HEK293 (cell line): ENCODE data around the gene PAPOLG.

Experiments
- CTCF ChIA-PET: fragments of 350-600 bp; formaldehyde crosslinking; extraction: SDS; loops from one replicate; lab custom pipeline; 2021; ENCODE audit warnings: antibody characterized with exemption; lab: Yijun Ruan, JAX
- POLR2A ChIA-PET: fragments of 300-600 bp; formaldehyde crosslinking; extraction: SDS; loops from one replicate; lab custom pipeline; 2020; ENCODE audit warnings: antibody characterized with exemption, inconsistent platforms; lab: Yijun Ruan, JAX
- H3K27ac ChIP-seq: fragments of 200-500 bp; sonication (Bioruptor generic); 2 replicates; pipeline ENCODE4 v1.5.1; 2014; ENCODE audit warnings: low read depth, low read length, control low read depth, inconsistent platforms; ENCODE audit errors: extremely low read depth
- H3K36me3 ChIP-seq, 2 experiments: fragments of 200-500 bp in 1 of 2; sonication (Bioruptor generic) in 1 of 2; 1 replicate in 1 of 2; 2 replicates in 1 of 2; pipeline ENCODE4 v1.5.1; 2014 to 2017; ENCODE audit warnings: inconsistent platforms in 2 of 2, low read length in 2 of 2; ENCODE audit not compliant: control insufficient read depth in 2 of 2, insufficient read depth in 1 of 2
- H3K4me1 ChIP-seq: fragments of 200-500 bp; sonication (Bioruptor generic); 2 replicates; pipeline ENCODE4 v1.5.1; 2014; ENCODE audit warnings: mild to moderate bottlenecking, low read length, inconsistent platforms; ENCODE audit not compliant: control insufficient read depth, insufficient read depth
- H3K4me3 ChIP-seq: 2 replicates; pipeline ENCODE4 v1.5.1; 2011; ENCODE audit warnings: low read depth, mild to moderate bottlenecking, control low read depth, low read length, moderate library complexity
- H3K9me3 ChIP-seq: fragments of 200-500 bp; sonication (Bioruptor generic); 2 replicates; pipeline ENCODE4 v1.5.1; 2014; ENCODE audit warnings: low read depth, low read length, inconsistent platforms; ENCODE audit not compliant: control insufficient read depth, insufficient read depth
- KLF1 ChIP-seq: fragments of 450-650 bp; formaldehyde crosslinking; IDR thresholded peaks from 2 replicates; pipeline ENCODE4 v1.5.1; 2016; ENCODE audit warnings: missing biosample characterization, missing genetic modification characterization
- PATZ1 ChIP-seq: fragments of 450-650 bp; formaldehyde crosslinking; IDR thresholded peaks from 2 replicates; pipeline ENCODE4 v1.5.1; 2016; ENCODE audit warnings: missing biosample characterization, missing genetic modification characterization
- TCF7L2 ChIP-seq: IDR thresholded peaks from 2 replicates; pipeline ENCODE4 v1.6.1; 2011; ENCODE audit warnings: low read depth, mild to moderate bottlenecking, inconsistent platforms, low read length, moderate library complexity, borderline replicate concordance
- TRIM28 ChIP-seq: IDR thresholded peaks from 2 replicates; pipeline ENCODE4 v1.6.1; 2011; ENCODE audit warnings: low read length, control low read depth, borderline replicate concordance
- ZBTB20 ChIP-seq: fragments of 450-650 bp; formaldehyde crosslinking; IDR thresholded peaks from 2 replicates; pipeline ENCODE4 v1.5.1; 2016; ENCODE audit warnings: missing biosample characterization, missing genetic modification characterization
- ZBTB8A ChIP-seq: fragments of 450-650 bp; formaldehyde crosslinking; IDR thresholded peaks from 2 replicates; pipeline ENCODE4 v1.5.1; 2016; ENCODE audit warnings: missing biosample characterization, missing genetic modification characterization
- ZEB2 ChIP-seq: fragments of 450-650 bp; formaldehyde crosslinking; IDR thresholded peaks from 2 replicates; pipeline ENCODE4 v1.5.1; 2016; ENCODE audit warnings: missing biosample characterization, missing genetic modification characterization
- ZNF121 ChIP-seq: fragments of 450-650 bp; formaldehyde crosslinking; IDR thresholded peaks from 2 replicates; pipeline ENCODE4 v1.5.1; 2016; ENCODE audit warnings: missing biosample characterization, missing genetic modification characterization
- ZNF169 ChIP-seq: fragments of 450-650 bp; formaldehyde crosslinking; IDR thresholded peaks from 2 replicates; pipeline ENCODE4 v1.5.1; 2016; ENCODE audit warnings: missing biosample characterization, missing genetic modification characterization
- ZNF23 ChIP-seq: fragments of 450-650 bp; formaldehyde crosslinking; IDR thresholded peaks from 2 replicates; pipeline ENCODE4 v1.5.1; 2016; ENCODE audit warnings: missing biosample characterization, missing genetic modification characterization, borderline replicate concordance
- ZNF394 ChIP-seq: fragments of 450-650 bp; formaldehyde crosslinking; IDR thresholded peaks from 2 replicates; pipeline ENCODE4 v1.5.1; 2016; ENCODE audit warnings: missing biosample characterization, missing genetic modification characterization, mild to moderate bottlenecking, moderate library complexity, borderline replicate concordance
- ZNF426 ChIP-seq: fragments of 450-650 bp; formaldehyde crosslinking; IDR thresholded peaks from 2 replicates; pipeline ENCODE4 v1.5.1; 2017; ENCODE audit warnings: missing biosample characterization, missing genetic modification characterization, mild to moderate bottlenecking, inconsistent platforms, moderate library complexity
- ZNF660 ChIP-seq: fragments of 450-650 bp; IDR thresholded peaks from 2 replicates; pipeline ENCODE4 v1.5.1; 2018; ENCODE audit warnings: missing biosample characterization, mild to moderate bottlenecking, missing genetic modification characterization
- ZNF777 ChIP-seq: fragments of 450-650 bp; formaldehyde crosslinking; IDR thresholded peaks from 2 replicates; pipeline ENCODE4 v1.5.1; 2017; ENCODE audit warnings: missing biosample characterization, missing genetic modification characterization, borderline replicate concordance
- TF ChIP-seq, protein P1 (sequence below): fragments of 450-650 bp; formaldehyde crosslinking; IDR thresholded peaks from 2 replicates; pipeline ENCODE4 v1.5.1; 2016; ENCODE audit warnings: missing biosample characterization, missing genetic modification characterization
- TF ChIP-seq, protein P2 (sequence below): fragments of 450-650 bp; formaldehyde crosslinking; IDR thresholded peaks from 2 replicates; pipeline ENCODE4 v1.5.1; 2017; ENCODE audit warnings: missing biosample characterization, mild to moderate bottlenecking, missing genetic modification characterization, moderate library complexity

The PAPOLG gene

DNA sequence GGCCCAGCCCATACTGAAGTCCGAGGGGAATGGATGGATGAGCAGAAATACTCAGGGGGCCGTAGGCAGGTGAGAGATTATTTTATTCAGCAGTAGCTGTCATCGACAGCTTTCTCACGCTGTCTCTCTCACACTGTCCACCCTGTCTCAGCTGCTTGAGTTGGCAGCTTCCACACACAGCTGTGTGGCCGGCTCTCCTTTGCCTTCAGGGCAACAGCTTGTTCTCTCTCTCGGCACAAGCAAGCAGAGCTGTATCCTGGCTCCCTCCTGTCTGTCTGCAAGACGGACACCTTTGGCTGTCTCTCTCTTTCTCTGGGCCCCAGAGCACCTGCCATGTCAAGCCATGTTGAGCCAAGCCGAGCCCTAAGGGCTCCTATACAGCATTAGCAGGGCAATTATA is 9.8 kb upstream of the PAPOLG start (continued):
- TF ChIP-seq ZNF426, result no peak

GRCh38 chr2:60759654-60760053 is 3.6 kb downstream of the PAPOLG start:
- peaks cover 39 to 49% of the 10 kb centered on the region in 2 experiments for H3K36me3 ChIP-seq
- peaks cover 7% of the 10 kb centered on the region for H3K4me1 ChIP-seq
- CTCF ChIA-PET, result interaction anchor here (1.0 to 1.4 kb wide), 2 partner anchors 52 to 239 kb away, joined by 3 read pairs; no protein-coding TSS in a partner anchor
- no peak overlapping the region for H3K27ac ChIP-seq
- POLR2A ChIA-PET, result no interaction called here
- TF ChIP-seq ZNF777 (tag by site-specific recombination), result no peak
- no peak for TF ChIP-seq ZNF169 (tag by site-specific recombination)
- no peak for TF ChIP-seq PATZ1
- TF ChIP-seq, protein P1, sequence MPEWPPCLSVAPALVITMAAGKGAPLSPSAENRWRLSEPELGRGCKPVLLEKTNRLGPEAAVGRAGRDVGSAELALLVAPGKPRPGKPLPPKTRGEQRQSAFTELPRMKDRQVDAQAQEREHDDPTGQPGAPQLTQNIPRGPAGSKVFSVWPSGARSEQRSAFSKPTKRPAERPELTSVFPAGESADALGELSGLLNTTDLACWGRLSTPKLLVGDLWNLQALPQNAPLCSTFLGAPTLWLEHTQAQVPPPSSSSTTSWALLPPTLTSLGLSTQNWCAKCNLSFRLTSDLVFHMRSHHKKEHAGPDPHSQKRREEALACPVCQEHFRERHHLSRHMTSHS, result no peak
- no peak for TF ChIP-seq TRIM28
- TF ChIP-seq TCF7L2, result no peak
- no peak for TF ChIP-seq ZBTB8A (tag by site-specific recombination)
- TF ChIP-seq KLF1 (tag by site-specific recombination), result no peak
- no peak for TF ChIP-seq ZNF660 (tag by site-specific recombination)
- no peak for TF ChIP-seq ZNF394 (tag by site-specific recombination)
- TF ChIP-seq ZNF23 (tag by site-specific recombination), result no peak
- TF ChIP-seq, all 188 proteins: peak for 0
- no peaks in the 10 kb centered on the region for H3K9me3 ChIP-seq
- no peak overlapping the region for H3K4me3 ChIP-seq

DNA sequence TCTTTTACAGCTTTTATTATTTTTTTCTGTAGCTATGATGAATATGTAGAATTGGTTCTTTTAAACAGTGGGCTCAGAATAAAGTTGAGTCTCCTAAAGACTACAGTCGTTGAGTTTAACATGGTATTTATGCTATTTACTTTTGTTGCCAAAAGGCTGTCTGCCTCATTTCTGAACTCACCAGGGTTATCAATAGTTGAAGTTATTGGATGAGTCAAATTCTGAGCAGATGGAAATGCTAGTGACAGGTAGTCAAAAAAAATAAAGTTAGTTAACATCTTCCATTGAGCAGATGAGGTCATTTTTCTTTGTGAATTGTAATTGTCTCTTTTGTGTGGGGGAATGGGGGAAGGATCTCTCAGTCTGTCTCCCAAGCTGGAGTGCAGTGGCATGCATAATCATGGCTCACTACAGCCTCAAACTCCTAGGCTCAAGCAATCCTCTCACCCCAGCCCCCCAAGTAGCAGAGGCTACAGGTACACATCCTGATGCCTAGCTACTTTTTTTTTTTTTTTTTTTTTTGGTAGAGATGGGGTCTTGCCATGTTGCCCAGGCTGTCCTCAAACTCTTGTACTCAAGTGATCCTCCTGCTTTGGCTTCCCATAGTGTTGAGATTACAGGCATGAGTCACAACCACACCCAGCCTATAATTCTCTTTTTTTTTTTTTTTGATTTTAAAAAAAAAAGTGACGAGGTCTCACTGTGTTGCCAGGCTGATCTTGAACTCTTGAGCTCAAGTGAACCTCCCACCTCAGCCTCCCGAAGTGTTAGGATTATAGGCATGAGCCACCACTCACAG is 8.9 kb downstream of the PAPOLG start:
- no peak overlapping the region for H3K4me3 ChIP-seq
- no peaks in the 10 kb centered on the region for H3K4me1 ChIP-seq
- H3K27ac ChIP-seq, result no peak overlapping the region
- peaks cover 80 to 95% of the 10 kb centered on the region in 2 experiments for H3K36me3 ChIP-seq
- CTCF ChIA-PET, result interaction anchor here (0.9 kb wide), 1 partner anchor 58 kb away, joined by 3 read pairs; no protein-coding TSS in a partner anchor
- TF ChIP-seq, protein P2, sequence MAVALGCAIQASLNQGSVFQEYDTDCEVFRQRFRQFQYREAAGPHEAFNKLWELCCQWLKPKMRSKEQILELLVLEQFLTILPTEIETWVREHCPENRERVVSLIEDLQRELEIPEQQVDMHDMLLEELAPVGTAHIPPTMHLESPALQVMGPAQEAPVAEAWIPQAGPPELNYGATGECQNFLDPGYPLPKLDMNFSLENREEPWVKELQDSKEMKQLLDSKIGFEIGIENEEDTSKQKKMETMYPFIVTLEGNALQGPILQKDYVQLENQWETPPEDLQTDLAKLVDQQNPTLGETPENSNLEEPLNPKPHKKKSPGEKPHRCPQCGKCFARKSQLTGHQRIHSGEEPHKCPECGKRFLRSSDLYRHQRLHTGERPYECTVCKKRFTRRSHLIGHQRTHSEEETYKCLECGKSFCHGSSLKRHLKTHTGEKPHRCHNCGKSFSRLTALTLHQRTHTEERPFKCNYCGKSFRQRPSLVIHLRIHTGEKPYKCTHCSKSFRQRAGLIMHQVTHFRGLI (tag by site-specific recombination), result no peak
- POLR2A ChIA-PET, result interaction anchor here (0.6 kb wide), 1 partner anchor 9 kb away, joined by 3 read pairs; the partner anchor contains the start of gene PAPOLG
- no peaks in the 10 kb centered on the region for H3K9me3 ChIP-seq

DNA sequence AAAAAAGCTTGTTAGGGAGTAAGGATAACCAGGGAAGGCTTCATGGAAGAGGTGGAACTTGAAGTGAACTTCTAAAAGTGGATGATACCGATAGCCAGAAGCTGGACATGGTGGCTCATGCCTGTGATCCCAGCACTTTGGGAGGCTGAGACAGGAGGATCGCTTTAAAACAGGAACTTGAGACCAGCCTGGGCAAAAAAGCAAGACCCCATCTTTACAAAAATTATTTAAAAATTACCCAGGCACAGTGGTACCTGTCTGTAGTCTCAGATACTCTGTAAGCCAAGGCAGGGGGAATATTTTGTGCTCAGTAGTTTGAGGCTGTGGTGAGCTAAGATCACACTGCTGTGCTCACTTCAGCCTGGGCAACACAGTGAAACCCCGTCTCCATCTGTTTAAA is 10.2 kb downstream of the PAPOLG start:
- Histone ChIP-seq H3K36me3 (peaks cover 80 to 95% of the 10 kb centered on the region in 2 experiments), H3K4me1 (no peaks in the 10 kb centered on the region), H3K9me3 (no peaks in the 10 kb centered on the region), H3K4me3 (no peak overlapping the region), H3K27ac (no peak overlapping the region)
- ChIA-PET POLR2A (no interaction called here), CTCF (interaction anchor here (1.0 kb wide), 1 partner anchor 46 kb away, joined by 4 read pairs; no protein-coding TSS in a partner anchor)
- TF ChIP-seq, protein P1, result no peak
- TF ChIP-seq ZBTB20 (tag by site-specific recombination) (no peak), ZNF121 (tag by site-specific recombination) (peak; percentile 68; the same call in 1 of the 2 replicates), ZEB2 (tag by site-specific recombination) (no peak)
